ENCODE data around the gene PACSIN1.
A peak's percentile ranks its signal among the peaks of the same experiment; 100 is the strongest.

Gene PACSIN1

GRCh38 chr6:34524971-34525370, 59.1 kb downstream of the PACSIN1 start:
- no peak for DNase-seq (ENCODE audit: low read depth)

GRCh38 chr6:34525431-34526175, 59.7 kb downstream of the PACSIN1 start:
- H3K4me3 ChIP-seq (ENCODE audit: low read depth, low read length) = no peak overlapping the region
- no peak for DNase-seq (ENCODE audit: low read depth)
- TF ChIP-seq MAX (IDR thresholded peaks at IDR 0.05; ENCODE audit: low read depth, low read length) (no peak), POLR2A (IDR thresholded peaks at IDR 0.05; ENCODE audit: extremely low read depth, insufficient read length) (no peak), MYC (IDR thresholded peaks at IDR 0.05; ENCODE audit: low read depth, low read length) (no peak)
- TF ChIP-seq, protein P1, sequence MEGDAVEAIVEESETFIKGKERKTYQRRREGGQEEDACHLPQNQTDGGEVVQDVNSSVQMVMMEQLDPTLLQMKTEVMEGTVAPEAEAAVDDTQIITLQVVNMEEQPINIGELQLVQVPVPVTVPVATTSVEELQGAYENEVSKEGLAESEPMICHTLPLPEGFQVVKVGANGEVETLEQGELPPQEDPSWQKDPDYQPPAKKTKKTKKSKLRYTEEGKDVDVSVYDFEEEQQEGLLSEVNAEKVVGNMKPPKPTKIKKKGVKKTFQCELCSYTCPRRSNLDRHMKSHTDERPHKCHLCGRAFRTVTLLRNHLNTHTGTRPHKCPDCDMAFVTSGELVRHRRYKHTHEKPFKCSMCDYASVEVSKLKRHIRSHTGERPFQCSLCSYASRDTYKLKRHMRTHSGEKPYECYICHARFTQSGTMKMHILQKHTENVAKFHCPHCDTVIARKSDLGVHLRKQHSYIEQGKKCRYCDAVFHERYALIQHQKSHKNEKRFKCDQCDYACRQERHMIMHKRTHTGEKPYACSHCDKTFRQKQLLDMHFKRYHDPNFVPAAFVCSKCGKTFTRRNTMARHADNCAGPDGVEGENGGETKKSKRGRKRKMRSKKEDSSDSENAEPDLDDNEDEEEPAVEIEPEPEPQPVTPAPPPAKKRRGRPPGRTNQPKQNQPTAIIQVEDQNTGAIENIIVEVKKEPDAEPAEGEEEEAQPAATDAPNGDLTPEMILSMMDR (IDR thresholded peaks at IDR 0.05; ENCODE audit: low read depth, low read length) = no peak

More at GRCh38 chr6:34524971-34525370, 59.1 kb downstream of the PACSIN1 start:
- TF ChIP-seq POLR2A (IDR thresholded peaks at IDR 0.05; ENCODE audit: extremely low read depth, insufficient read length) = no peak
- no peak for TF ChIP-seq MYC (IDR thresholded peaks at IDR 0.05; ENCODE audit: low read depth, low read length)
- TF ChIP-seq, protein P1 (IDR thresholded peaks at IDR 0.05; ENCODE audit: low read depth, low read length) = no peak
- no peak for TF ChIP-seq MAX (IDR thresholded peaks at IDR 0.05; ENCODE audit: low read depth, low read length)
- no peak overlapping the region for H3K4me3 ChIP-seq (ENCODE audit: low read depth, low read length)

GRCh38 chr6:34526241-34526972, 60.5 kb downstream of the PACSIN1 start:
- peak; percentile 40 for DNase-seq (ENCODE audit: low read depth)
- no peak overlapping the region for H3K4me3 ChIP-seq (ENCODE audit: low read depth, low read length)
- TF ChIP-seq MYC (IDR thresholded peaks at IDR 0.05; ENCODE audit: low read depth, low read length) (no peak), POLR2A (IDR thresholded peaks at IDR 0.05; ENCODE audit: extremely low read depth, insufficient read length) (no peak), MAX (IDR thresholded peaks at IDR 0.05; ENCODE audit: low read depth, low read length) (no peak)
- TF ChIP-seq, protein P1 (IDR thresholded peaks at IDR 0.05; ENCODE audit: low read depth, low read length) = no peak

DNA sequence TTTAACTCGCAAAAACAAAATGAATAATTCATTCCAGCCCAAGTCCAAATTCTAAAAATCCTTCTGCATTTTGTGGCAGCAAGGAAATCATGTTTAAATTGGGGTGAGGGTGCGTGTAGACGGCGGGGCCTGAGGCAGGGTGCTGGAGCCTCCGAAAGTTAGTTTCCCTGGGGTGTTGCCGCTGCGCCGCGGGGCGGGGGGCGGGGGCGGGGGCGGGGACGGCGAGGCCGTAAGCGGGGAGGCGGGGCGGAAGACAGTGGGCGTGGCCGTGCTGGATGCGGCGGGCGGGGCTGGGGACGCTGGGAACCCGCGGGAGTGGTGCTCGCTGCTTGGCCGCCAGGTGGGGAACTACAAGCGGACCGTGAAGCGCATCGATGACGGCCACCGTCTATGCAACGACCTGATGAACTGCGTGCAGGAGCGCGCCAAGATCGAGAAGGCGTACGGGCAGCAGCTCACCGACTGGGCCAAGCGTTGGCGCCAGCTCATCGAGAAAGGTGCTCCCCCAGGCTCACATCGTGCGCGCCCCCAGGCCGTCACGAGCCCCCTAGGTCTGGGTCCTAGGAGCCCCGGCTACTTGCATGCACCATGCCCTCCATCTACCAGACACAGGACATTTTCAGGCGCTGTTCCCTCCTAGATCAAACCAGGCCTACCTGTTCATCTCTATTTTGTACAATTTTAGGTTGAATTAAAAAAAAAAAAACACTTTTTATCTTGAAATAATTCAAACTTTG, 61.3 kb downstream of the PACSIN1 start:
- TF ChIP-seq, protein P1 (IDR thresholded peaks at IDR 0.05; ENCODE audit: low read depth, low read length) = peak; percentile 46
- TF ChIP-seq MYC (IDR thresholded peaks at IDR 0.05; ENCODE audit: low read depth, low read length) (peak; percentile 32; the same call in 1 of the 2 replicates), MAX (IDR thresholded peaks at IDR 0.05; ENCODE audit: low read depth, low read length) (peak; percentile 66; the same call in 1 of the 2 replicates), POLR2A (IDR thresholded peaks at IDR 0.05; ENCODE audit: extremely low read depth, insufficient read length) (no peak)
- peak; percentile 96 for DNase-seq (ENCODE audit: low read depth)
- H3K4me3 ChIP-seq (ENCODE audit: low read depth, low read length) = no peak overlapping the region

DNA sequence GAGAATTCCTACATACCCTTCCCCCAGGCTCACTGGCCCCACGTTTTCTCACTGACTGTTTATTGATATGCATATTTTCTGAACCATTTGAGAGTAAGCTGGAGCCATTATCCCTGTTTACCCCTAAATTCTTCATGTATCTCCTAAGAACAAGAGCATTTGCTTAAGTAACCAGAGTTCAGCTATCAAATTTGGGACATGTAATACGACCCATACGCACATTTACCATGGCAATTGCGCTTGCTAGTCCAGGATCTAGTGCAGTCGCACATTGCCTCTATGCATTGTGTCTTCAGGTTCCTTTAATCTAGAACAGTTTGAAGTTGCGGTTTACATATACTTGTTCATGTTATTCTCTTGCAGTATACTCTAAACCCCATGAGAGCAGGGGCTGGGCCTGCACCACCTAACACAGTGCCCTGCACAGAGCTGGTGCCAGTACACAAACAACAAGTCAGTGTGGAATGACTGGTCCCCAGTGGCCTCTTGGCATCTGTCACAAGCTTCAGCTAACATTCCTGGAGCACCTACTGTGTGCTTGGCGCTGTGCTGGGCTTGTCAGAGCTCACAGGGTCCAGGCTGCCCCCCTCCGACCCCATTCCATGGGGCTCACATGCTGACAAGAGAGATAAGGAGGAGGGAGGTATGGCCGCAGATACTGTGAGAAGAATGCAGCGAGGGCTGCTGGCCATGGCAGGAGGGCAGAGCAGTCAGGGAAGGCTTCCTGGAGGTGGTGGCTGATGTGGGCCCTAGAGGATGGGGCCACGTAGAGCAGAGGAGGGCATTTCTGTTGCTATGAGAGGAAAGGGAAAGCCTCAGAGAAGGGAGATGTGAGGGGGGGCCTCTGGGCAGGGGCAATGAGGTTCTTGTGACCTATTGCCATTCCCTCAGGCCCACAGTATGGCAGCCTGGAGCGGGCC, 62.1 kb downstream of the PACSIN1 start:
- TF ChIP-seq POLR2A (IDR thresholded peaks at IDR 0.05; ENCODE audit: extremely low read depth, insufficient read length) = no peak
- TF ChIP-seq MAX (IDR thresholded peaks at IDR 0.05; ENCODE audit: low read depth, low read length) = no peak
- no peak for TF ChIP-seq MYC (IDR thresholded peaks at IDR 0.05; ENCODE audit: low read depth, low read length)
- TF ChIP-seq, protein P1 (IDR thresholded peaks at IDR 0.05; ENCODE audit: low read depth, low read length) = no peak
- no peak overlapping the region for H3K4me3 ChIP-seq (ENCODE audit: low read depth, low read length)
- no peak for DNase-seq (ENCODE audit: low read depth)

Measured in NB4 (cell line).